Hepatocyte (in vitro differentiated cells): Measurements from ENCODE around the gene VSIG10L2.

Experiments
- EZH2phosphoT487 ChIP-seq: fragments of 200-600 bp; sonication (generic); IDR thresholded peaks from one replicate; pipeline ENCODE4 v1.6.1; 2018; ENCODE audit warnings: antibody characterized with exemption, mild to moderate bottlenecking, low read depth, moderate library complexity; ENCODE audit not compliant: unreplicated experiment, severe bottlenecking
- TF ChIP-seq, protein P1 (sequence below): fragments of 200-600 bp; sonication (generic); IDR thresholded peaks from 2 replicates; pipeline ENCODE4 v1.5.1; 2016; ENCODE audit warnings: antibody characterized with exemption, mild to moderate bottlenecking; ENCODE audit not compliant: poor library complexity

DNA sequence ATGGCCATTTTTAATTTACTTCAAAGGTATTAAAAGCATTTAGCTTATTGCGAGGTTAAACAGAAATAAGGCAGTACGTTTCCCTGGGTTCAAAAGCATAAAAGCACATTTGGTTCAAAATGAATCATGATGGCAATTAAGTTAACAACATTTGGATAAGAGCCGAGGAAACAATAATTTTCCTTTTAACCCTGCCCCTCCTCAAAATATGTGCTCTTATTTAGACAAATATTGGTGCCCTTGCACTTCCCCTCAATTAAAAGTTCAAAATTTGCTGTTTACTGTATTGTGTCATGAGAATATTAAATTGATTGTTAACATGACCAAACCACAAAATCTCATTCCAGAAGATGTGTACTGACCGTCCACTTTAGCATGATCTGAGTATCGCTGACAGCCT is 48.7 kb downstream of the VSIG10L2 start:
- TF ChIP-seq, protein P1, sequence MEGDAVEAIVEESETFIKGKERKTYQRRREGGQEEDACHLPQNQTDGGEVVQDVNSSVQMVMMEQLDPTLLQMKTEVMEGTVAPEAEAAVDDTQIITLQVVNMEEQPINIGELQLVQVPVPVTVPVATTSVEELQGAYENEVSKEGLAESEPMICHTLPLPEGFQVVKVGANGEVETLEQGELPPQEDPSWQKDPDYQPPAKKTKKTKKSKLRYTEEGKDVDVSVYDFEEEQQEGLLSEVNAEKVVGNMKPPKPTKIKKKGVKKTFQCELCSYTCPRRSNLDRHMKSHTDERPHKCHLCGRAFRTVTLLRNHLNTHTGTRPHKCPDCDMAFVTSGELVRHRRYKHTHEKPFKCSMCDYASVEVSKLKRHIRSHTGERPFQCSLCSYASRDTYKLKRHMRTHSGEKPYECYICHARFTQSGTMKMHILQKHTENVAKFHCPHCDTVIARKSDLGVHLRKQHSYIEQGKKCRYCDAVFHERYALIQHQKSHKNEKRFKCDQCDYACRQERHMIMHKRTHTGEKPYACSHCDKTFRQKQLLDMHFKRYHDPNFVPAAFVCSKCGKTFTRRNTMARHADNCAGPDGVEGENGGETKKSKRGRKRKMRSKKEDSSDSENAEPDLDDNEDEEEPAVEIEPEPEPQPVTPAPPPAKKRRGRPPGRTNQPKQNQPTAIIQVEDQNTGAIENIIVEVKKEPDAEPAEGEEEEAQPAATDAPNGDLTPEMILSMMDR = no peak
- TF ChIP-seq EZH2phosphoT487 = no peak
